Fibroblast of skin of right biceps (primary cell): ENCODE data around the gene TERB1.
"Not testable (repeated sequence)": the region's sequence is repeated elsewhere in the genome, so short reads cannot be mapped to it uniquely, and the experiment has no call there.

Source experiments
- DNase-seq: peaks from one replicate; pipeline ENCODE4 v3.0.0-alpha.2; 2013

The TERB1 gene

GRCh38 chr16:66824006-66824405 is 22.6 kb upstream of the TERB1 start:
- DNase-seq: no peak

GRCh38 chr16:66814734-66815133 is 13.3 kb upstream of the TERB1 start:
- DNase-seq: no peak

DNA sequence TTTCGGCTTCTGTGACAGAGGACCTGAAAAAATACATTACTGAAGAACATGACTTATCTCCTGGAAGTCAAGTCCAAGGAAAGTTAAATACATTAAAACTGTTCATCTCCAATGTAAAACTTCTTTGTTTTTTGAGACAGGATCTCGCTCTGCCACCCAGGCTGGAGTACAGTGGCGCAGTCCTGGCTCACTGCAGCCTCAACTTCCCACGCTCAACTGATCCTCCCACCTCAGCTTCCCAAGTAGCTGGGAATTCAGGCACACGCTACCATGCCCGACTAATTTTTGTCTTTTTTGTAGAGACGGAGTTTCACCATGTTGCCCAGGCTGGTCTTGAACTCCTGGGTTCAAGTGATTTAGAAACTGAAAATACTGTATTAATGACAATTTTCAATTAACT is 9.7 kb upstream of the TERB1 start:
- no peak for DNase-seq

- DNase-seq: no peak
Observed at GRCh38 chr16:66810391-66810790, 9.0 kb upstream of the TERB1 start.

DNA sequence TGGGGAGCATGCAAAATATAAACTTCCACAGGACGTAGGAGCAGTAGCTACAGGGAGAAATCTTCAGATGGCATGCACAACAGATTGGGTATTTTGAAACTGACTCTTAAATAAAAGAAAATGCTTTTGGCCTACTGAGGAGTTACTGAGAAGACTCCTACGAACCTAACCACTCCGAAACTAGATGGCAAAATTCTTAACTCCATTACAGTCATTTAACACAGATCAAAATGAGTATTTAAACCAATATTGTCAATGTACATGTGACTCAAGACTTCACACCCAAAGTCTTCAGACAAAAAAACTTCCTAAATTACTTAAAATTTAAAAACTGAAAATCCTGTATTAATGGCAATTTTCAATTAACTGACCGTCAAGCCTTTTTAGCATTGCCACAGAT is 8.4 kb upstream of the TERB1 start:
- DNase-seq: no peak

- no peak for DNase-seq
Observed at GRCh38 chr16:66802159-66802558, 775 bp upstream of the TERB1 start.

DNA sequence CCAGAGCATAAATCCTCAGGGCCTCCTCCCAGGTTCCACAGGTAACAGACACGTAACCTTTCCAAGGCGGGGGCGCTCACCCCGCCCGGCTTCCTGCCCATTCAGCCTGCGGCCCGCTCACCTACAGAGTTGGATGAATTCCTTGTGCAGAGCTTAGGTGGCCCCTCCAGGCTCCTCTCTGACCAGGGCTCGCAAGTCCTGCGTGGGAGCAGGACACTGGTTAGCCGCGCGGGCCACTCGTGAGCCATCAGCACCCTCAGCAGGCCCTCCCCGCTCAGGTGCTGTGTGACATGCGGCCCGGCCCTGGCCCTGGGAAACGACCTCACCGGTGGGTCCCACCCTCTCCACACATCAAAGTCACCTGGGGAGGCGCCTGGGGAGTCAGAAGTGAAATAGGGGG is 528 bp downstream of the TERB1 start:
- DNase-seq: no peak

GRCh38 chr16:66798161-66798560 is 3.2 kb downstream of the TERB1 start:
- peak; percentile 59 for DNase-seq

DNA sequence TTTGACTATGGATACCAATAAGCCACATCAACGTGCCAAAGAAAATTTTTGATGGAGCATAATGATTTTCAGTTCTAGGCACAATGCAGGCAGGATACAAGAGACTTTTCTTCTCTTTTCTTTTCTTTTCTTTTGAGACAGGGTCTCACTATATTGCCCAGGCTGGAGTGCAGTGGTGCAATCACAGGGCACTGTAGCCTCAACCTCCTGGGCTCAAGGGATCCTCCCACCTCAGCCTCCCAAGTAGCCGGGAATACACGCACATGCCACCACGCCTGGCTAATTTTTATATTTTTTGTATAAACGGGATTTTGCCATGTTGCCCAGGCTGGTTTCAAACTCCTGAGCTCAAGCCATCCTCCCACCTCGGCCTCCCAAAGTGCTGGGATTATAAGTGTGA is 7.4 kb downstream of the TERB1 start:
- not testable (repeated sequence) for DNase-seq

- no peak for DNase-seq
Observed at GRCh38 chr16:66790130-66790733, 11.2 kb downstream of the TERB1 start.

GRCh38 chr16:66787427-66787826 is 14.0 kb downstream of the TERB1 start:
- DNase-seq: no peak

- no peak for DNase-seq
Observed at GRCh38 chr16:66786551-66786950, 14.8 kb downstream of the TERB1 start.

DNA sequence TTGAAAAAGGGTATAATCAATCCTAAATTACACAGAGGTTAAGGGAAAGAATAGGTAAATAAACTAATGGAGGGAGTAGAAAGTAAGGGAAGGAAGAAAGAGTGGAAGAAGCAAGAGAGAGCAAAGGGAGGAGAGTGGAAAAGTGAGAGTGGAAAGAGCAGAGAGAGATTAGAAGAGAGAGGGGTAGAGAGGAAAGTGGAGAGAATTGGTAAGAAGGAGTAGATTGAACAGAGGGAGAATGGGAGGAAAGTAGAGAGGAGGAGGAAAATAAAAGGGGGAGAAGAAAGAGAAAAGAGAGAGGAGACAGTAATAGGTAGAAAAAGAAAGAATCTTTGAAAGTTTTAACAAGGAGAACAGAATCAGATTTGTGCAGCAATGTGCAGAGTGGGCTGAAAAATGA is 24.9 kb downstream of the TERB1 start:
- DNase-seq: no peak

DNA sequence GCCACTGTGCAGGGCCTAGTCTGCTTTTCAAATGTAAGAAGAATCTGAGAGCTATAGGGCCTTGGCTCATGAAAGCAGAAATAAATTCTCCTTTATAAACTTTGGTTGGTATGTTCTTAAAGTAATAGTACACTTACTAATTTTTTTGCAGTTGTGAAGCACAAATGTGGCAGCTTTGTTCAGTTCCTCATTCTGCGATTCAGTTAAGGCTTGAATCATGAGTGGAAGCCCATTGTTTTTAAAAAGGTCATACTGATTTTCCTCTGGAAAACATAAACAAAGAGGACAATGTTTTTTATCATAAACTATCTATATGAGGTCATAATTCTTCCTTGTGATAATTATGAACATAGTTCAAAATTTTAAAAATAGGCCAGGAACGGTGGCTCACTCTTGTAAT is 26.4 kb downstream of the TERB1 start:
- DNase-seq: no peak

GRCh38 chr16:66758086-66758485 is 43.3 kb downstream of the TERB1 start:
- DNase-seq: no peak

DNA sequence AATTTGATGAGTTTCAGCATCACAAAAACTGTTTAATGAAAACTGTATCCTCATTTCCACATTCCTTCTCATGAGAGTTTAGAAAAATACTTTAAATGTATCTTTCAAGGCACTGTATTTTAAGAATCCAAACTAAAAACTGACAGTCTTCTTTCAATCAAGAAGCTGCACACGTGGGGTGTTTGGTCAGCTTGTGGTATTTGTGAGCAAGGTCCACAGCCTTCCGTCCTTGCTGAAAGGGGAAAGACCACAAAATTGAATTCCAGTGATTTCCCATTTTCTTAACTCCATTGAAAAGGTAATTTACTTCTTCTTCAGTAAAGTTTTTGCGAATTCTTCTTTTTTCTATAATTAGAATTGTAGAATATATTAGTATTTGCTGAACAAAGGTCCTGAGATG is 46.6 kb downstream of the TERB1 start:
- no peak for DNase-seq

DNA sequence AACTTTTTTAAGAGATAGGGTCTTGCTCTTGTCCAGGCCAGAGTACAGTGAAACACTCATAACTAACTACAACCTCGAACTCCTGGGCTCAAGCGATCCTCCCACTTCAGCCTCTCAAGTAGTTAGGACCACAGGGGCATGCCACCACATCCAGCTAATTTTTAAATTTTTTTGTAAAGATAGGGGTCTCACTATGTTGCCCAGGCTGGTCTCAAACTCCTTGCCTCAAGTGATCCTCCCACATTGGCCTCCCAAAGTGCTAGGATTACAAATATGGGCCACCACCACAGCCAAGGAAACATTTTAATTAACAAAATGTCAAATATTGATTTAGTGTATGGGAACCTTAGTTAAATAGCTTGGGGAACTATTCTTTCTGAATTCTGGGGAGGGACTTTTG is 47.2 kb downstream of the TERB1 start:
- no peak for DNase-seq

- no peak for DNase-seq
Observed at GRCh38 chr16:66752958-66753357, 48.4 kb downstream of the TERB1 start.

- DNase-seq: no peak
Observed at GRCh38 chr16:66752379-66752778, 49.0 kb downstream of the TERB1 start.

GRCh38 chr16:66751992-66752322 is 49.4 kb downstream of the TERB1 start:
- DNase-seq: no peak

- DNase-seq: peak; percentile 76
Observed at GRCh38 chr16:66751303-66751991, 49.9 kb downstream of the TERB1 start, which contains the start of gene DYNC1LI2. TSS of gene DYNC1LI2 (minus strand) at chr16:66751609. CDS start at chr16:66751591, 18 bp downstream.

GRCh38 chr16:66751053-66751302 is 50.4 kb downstream of the TERB1 start:
- DNase-seq: no peak

- no peak for DNase-seq
Observed at GRCh38 chr16:66750279-66751052, 50.9 kb downstream of the TERB1 start.

DNA sequence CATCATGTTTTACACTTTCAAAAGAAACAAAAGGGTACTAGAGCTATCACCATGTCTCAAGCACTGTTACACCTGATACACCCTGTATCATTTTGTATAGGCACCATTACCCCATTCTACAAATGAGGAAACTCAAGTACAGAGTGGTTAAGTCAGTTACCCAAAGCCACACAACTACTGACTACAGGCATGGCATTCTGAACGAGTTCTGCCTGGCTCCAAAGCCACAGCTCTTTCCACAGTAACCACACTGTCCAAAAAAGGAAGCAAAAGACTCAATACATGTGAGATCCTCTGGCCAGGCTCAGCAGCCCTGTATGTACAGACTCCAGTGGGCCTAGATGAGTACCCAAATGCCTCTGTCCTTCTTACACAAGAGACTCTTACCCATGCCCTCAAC is 54.7 kb downstream of the TERB1 start:
- no peak for DNase-seq

DNA sequence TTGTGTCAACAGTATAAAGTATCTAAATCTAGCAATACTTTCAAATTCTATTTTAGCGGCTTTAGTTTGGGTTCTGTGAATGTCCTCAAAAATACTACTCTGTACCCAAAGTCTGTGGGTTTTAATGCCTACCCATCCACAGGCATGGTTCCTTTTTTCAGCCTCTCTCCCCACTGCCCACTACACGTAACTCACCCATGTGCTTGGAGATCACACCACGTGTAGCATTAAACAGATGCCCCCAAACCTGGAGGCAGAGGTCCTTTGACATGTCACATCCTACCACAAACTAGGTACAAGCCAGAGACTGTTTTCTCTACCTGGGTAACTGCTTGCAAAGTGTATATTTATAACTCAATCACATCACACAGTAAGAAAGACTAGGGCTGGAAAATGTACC is 55.3 kb downstream of the TERB1 start:
- no peak for DNase-seq
